ENCODE results near the gene DHRSX.

Gene DHRSX

GRCh38 chrX:2184089-2184488 is 316.7 kb downstream of the DHRSX start:
- no peak for DNase-seq

GRCh38 chrX:2183193-2183725 is 317.5 kb downstream of the DHRSX start:
- DNase-seq, result no peak

DNA sequence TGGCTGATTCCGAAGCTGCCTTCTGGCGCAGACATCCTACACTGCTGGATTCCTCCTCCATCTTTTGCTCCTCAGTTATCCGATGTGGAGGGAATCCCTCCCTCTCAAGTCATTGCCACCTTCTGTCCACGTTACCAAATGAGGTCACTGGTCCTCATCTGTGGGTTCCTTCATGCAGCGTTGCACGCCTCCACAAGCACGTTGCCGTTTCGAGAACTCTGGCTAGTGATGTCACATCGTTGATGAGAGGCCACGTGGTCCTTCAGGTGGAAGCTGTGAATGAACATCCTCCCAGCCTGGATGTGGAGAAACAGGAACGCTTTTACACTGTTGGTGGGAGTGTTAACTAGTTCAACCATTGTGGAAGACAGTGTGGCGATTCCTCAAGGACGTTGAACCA is 323.2 kb downstream of the DHRSX start:
- no peak for DNase-seq

- DNase-seq, result no peak
Measured at GRCh38 chrX:2176733-2177132, 324.0 kb downstream of the DHRSX start.

DNA sequence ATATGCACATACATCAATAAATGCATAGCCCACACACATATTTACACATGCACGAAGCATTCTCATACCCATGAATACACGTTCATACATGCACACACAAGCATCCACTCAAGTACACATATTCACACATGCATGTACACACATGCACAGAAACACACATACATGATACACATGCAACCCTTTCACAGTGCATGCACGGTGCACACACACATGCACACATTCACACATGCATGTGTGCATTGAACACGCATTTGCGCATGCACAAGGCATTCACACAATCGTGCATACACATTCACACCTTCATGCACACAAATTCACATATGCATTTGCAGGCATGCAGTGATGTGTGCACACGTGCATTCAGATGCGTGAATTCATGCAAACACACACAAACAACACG is 324.5 kb downstream of the DHRSX start:
- DNase-seq, result no peak

DNA sequence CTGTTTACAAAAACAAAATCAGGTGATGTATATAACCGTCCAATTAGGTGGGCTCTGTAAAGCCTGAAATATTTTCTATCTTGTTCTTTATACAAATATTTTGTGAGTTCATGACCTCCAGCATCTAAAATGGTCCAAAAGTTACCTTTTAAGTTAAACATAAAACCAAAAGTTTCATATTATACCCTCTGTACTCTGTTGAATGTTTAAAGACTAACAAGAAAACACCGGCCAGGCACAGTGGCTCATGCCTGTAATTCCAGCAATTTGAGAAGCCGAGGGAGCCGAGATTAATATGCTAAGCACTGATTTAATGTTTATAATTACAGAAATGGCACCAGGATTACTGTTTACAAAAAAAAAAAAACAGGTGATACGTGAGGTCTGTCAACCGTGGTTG is 328.4 kb downstream of the DHRSX start:
- DNase-seq, result no peak

Measured in stimulated activated CD8-positive, alpha-beta memory T cell treated with anti-CD3 and anti-CD28 coated beads, Interleukin-4, amount 100 ng/mL, for 48 hours (primary cell).